K562 (cell line): ENCODE measurements around the gene TRMT1. TPM values are rescaled to one million over a fixed set of nuclear protein-coding genes. Genes with fewer than 3 reads are reported as not detected.

Experiments
- CREB1 ChIP-seq, 2 experiments: sonication (generic) in 1 of 2; formaldehyde crosslinking in 1 of 2; IDR thresholded peaks; 2 replicates each; pipeline versions ENCODE4 v1.6.1 to v1.8.0; 2012 to 2022; ENCODE audit warnings: inconsistent platforms in 1 of 2, mild to moderate bottlenecking in 1 of 2, missing genetic modification reagents in 1 of 2, moderate library complexity in 1 of 2
- CTBP1 ChIP-seq: fragments of 450-650 bp; IDR thresholded peaks from 2 replicates; pipeline ENCODE4 v1.6.1; 2016; ENCODE audit warnings: borderline replicate concordance
- GABPB1 ChIP-seq: sonication (generic); formaldehyde crosslinking; IDR thresholded peaks from 2 replicates; pipeline ENCODE4 v1.8.0; 2022; ENCODE audit warnings: mild to moderate bottlenecking, missing genetic modification reagents
- HMGN3 ChIP-seq: IDR thresholded peaks from 2 replicates; pipeline ENCODE4 v1.6.1; 2011; ENCODE audit warnings: borderline replicate concordance, low read depth, mild to moderate bottlenecking, mixed read lengths, low read length; ENCODE audit not compliant: insufficient read length; ENCODE audit errors: extremely low read depth
- RB1 ChIP-seq: fragments of 450-650 bp; IDR thresholded peaks from 2 replicates; pipeline ENCODE4 v1.6.1; 2017; ENCODE audit warnings: low read depth, mild to moderate bottlenecking
- TOE1 ChIP-seq, 2 experiments: fragments of 450-650 bp in 1 of 2; sonication (generic) in 1 of 2; formaldehyde crosslinking in 1 of 2; IDR thresholded peaks; 2 replicates each; pipeline versions ENCODE4 v1.7.1 to v1.8.0; 2016 to 2022; ENCODE audit warnings: borderline replicate concordance in 2 of 2, mild to moderate bottlenecking in 2 of 2, antibody characterized with exemption in 1 of 2, inconsistent platforms in 1 of 2, low read depth in 1 of 2, missing genetic modification reagents in 1 of 2, moderate library complexity in 1 of 2
- ZBTB7A ChIP-seq: IDR thresholded peaks from 2 replicates; pipeline ENCODE4 v1.6.1; 2011; ENCODE audit warnings: low read depth, mild to moderate bottlenecking, low read length, moderate library complexity, borderline replicate concordance; ENCODE audit not compliant: control insufficient read depth
- ZNF699 ChIP-seq: fragments of 250-450 bp; sonication (Bioruptor Pico); IDR thresholded peaks from 2 replicates; pipeline ENCODE4 v1.8.0; 2021; ENCODE audit warnings: mild to moderate bottlenecking, moderate library complexity; ENCODE audit not compliant: insufficient replicate concordance
- polyA plus RNA-seq, 8 experiments: library from polyadenylated mRNA; depleted of rRNA in 4 of 8; stranded (reverse) in 5 of 8; unstranded in 3 of 8; fragments of >200 nt; fragmentation: Nextera tagmentation in 2 of 8; fragmentation: Illumina TruSeq in 1 of 8; extraction: Ambion mirVana in 2 of 8; extraction: Trizol in 1 of 8; gene quantifications; 2 replicates each; pipeline versions ENCODE4 v1.2.1 to v1.2.3, GENCODE V29; 2011 to 2014; ENCODE audit warnings: inconsistent platforms in 1 of 8, missing spikeins in 1 of 8
- total RNA-seq, 7 experiments: library from RNA; depleted of rRNA in 6 of 7; stranded (reverse); fragments of >200 nt in 6 of 7; fragmentation: Illumina TruSeq in 2 of 7; extraction: Trizol in 2 of 7; gene quantifications; 2 replicates each; pipeline versions ENCODE4 v1.2.1 to v1.2.3, GENCODE V29; 2011 to 2021; ENCODE audit warnings: low replicate concordance in 1 of 7
- TF ChIP-seq, protein P1 (sequence below): sonication (generic); formaldehyde crosslinking; IDR thresholded peaks from 2 replicates; pipeline ENCODE4 v1.8.0; 2022; ENCODE audit warnings: missing genetic modification reagents, mild to moderate bottlenecking, borderline replicate concordance
- TF ChIP-seq, protein P2 (sequence below), 2 experiments: IDR thresholded peaks; 2 replicates each; pipeline ENCODE4 v1.6.1; 2012; ENCODE audit warnings: improper control_type of control experiment in 2 of 2, low read depth in 2 of 2, low read length in 2 of 2, borderline replicate concordance in 1 of 2
- TF ChIP-seq, protein P3 (sequence below): fragments of 450-650 bp; IDR thresholded peaks from 2 replicates; pipeline ENCODE4 v1.7.0; 2016; ENCODE audit warnings: borderline replicate concordance
- TF ChIP-seq, protein P4 (sequence below): sonication (generic); formaldehyde crosslinking; IDR thresholded peaks from 2 replicates; pipeline ENCODE4 v1.8.0; 2023; ENCODE audit warnings: mild to moderate bottlenecking, missing genetic modification reagents

Gene TRMT1
- total and polyA plus RNA-seq, 9 of the 15 experiments (the other 6 are each of a cell fraction or from before 2014, with no cell fraction given) = 5.8 to 158 (median 54.3) TPM

DNA sequence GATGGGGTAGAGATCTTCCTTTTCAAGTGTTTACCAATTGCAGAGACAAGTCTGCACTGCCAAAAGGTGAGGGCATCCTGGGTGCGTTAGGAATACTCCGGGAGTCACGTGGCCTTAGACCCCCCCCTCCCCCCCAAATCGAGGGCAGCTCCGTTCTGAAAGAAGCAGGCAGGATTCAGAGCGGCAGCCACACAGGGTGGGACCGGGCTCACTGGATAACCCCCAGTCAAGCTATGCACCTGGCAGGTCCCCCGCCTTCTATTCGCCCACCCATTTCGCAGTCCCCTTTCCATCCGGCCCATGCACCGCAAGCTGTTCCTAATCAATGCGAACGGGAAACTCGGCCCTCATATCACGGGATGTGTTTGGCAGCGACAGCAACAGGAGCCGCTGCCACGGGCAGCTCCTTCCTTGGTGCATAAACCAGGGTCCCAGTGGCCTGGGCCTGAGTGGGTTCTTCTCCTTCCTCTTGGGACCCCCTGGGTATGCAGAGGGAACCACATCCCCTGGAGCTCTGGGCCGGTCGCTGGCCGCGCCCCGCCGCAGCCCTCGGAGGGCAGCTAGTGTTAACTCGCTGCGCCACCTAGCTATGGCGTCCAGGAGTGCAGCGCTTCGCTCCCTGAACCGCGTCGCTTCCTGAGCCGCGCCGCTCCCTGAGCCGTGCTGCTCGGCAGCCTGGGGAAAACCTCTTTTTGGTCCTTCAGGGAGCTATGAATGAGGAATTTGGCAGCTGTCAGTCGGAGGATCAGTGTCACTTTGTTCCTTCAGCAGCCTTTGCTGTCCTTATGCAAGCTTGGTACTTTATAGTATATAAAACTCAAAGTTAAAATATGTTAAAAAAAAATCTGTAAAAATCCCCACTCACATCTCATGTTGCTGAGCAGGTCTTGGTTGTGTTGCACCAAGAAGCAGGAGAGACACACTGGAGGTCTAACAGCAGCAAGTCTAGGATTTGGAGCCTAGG is 55.3 kb downstream of the TRMT1 start (continued):
- TF ChIP-seq CTBP1 = peak; percentile 72
- no peak for TF ChIP-seq ZNF699 (CRISPR knock-in tag)
- TF ChIP-seq, protein P1, sequence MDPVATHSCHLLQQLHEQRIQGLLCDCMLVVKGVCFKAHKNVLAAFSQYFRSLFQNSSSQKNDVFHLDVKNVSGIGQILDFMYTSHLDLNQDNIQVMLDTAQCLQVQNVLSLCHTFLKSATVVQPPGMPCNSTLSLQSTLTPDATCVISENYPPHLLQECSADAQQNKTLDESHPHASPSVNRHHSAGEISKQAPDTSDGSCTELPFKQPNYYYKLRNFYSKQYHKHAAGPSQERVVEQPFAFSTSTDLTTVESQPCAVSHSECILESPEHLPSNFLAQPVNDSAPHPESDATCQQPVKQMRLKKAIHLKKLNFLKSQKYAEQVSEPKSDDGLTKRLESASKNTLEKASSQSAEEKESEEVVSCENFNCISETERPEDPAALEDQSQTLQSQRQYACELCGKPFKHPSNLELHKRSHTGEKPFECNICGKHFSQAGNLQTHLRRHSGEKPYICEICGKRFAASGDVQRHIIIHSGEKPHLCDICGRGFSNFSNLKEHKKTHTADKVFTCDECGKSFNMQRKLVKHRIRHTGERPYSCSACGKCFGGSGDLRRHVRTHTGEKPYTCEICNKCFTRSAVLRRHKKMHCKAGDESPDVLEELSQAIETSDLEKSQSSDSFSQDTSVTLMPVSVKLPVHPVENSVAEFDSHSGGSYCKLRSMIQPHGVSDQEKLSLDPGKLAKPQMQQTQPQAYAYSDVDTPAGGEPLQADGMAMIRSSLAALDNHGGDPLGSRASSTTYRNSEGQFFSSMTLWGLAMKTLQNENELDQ (CRISPR knock-in tag) = no peak
- TF ChIP-seq, protein P2, sequence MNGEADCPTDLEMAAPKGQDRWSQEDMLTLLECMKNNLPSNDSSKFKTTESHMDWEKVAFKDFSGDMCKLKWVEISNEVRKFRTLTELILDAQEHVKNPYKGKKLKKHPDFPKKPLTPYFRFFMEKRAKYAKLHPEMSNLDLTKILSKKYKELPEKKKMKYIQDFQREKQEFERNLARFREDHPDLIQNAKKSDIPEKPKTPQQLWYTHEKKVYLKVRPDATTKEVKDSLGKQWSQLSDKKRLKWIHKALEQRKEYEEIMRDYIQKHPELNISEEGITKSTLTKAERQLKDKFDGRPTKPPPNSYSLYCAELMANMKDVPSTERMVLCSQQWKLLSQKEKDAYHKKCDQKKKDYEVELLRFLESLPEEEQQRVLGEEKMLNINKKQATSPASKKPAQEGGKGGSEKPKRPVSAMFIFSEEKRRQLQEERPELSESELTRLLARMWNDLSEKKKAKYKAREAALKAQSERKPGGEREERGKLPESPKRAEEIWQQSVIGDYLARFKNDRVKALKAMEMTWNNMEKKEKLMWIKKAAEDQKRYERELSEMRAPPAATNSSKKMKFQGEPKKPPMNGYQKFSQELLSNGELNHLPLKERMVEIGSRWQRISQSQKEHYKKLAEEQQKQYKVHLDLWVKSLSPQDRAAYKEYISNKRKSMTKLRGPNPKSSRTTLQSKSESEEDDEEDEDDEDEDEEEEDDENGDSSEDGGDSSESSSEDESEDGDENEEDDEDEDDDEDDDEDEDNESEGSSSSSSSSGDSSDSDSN (IDR thresholded peaks at IDR 0.05; ENCODE audit: borderline replicate concordance in 1 of 2, low read depth in 2 of 2, low read length in 2 of 2) = 0 out of 4 replicates have a peak, but pooled peaks of 1 of the 2 experiments have one; percentile 59
- TF ChIP-seq TOE1 (IDR thresholded peaks at IDR 0.05; ENCODE audit: borderline replicate concordance) = peak; percentile 22; the same call in 1 of the 2 replicates
- TF ChIP-seq TOE1 (CRISPR knock-in tag; IDR thresholded peaks at IDR 0.05; ENCODE audit: borderline replicate concordance, low read depth) = 0 out of 2 replicates have a peak, but pooled peaks have one; percentile 18
- TF ChIP-seq ZBTB7A = peak; percentile 60; the same call in 1 of the 2 replicates
- TF ChIP-seq, protein P3, sequence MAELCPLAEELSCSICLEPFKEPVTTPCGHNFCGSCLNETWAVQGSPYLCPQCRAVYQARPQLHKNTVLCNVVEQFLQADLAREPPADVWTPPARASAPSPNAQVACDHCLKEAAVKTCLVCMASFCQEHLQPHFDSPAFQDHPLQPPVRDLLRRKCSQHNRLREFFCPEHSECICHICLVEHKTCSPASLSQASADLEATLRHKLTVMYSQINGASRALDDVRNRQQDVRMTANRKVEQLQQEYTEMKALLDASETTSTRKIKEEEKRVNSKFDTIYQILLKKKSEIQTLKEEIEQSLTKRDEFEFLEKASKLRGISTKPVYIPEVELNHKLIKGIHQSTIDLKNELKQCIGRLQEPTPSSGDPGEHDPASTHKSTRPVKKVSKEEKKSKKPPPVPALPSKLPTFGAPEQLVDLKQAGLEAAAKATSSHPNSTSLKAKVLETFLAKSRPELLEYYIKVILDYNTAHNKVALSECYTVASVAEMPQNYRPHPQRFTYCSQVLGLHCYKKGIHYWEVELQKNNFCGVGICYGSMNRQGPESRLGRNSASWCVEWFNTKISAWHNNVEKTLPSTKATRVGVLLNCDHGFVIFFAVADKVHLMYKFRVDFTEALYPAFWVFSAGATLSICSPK = 0 out of 2 replicates have a peak, but pooled peaks have one; percentile 37
- peak; percentile 84 for TF ChIP-seq RB1
- TF ChIP-seq GABPB1 (CRISPR knock-in tag) = peak; percentile 31; the same call in 1 of the 2 replicates
- TF ChIP-seq, protein P4, sequence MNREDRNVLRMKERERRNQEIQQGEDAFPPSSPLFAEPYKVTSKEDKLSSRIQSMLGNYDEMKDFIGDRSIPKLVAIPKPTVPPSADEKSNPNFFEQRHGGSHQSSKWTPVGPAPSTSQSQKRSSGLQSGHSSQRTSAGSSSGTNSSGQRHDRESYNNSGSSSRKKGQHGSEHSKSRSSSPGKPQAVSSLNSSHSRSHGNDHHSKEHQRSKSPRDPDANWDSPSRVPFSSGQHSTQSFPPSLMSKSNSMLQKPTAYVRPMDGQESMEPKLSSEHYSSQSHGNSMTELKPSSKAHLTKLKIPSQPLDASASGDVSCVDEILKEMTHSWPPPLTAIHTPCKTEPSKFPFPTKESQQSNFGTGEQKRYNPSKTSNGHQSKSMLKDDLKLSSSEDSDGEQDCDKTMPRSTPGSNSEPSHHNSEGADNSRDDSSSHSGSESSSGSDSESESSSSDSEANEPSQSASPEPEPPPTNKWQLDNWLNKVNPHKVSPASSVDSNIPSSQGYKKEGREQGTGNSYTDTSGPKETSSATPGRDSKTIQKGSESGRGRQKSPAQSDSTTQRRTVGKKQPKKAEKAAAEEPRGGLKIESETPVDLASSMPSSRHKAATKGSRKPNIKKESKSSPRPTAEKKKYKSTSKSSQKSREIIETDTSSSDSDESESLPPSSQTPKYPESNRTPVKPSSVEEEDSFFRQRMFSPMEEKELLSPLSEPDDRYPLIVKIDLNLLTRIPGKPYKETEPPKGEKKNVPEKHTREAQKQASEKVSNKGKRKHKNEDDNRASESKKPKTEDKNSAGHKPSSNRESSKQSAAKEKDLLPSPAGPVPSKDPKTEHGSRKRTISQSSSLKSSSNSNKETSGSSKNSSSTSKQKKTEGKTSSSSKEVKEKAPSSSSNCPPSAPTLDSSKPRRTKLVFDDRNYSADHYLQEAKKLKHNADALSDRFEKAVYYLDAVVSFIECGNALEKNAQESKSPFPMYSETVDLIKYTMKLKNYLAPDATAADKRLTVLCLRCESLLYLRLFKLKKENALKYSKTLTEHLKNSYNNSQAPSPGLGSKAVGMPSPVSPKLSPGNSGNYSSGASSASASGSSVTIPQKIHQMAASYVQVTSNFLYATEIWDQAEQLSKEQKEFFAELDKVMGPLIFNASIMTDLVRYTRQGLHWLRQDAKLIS (CRISPR knock-in tag) = 0 out of 2 replicates have a peak, but pooled peaks have one; percentile 39
- peak; percentile 68 for TF ChIP-seq HMGN3
- TF ChIP-seq CREB1 (IDR thresholded peaks at IDR 0.05) = 0 out of 2 replicates have a peak, but pooled peaks have one; percentile 18
- TF ChIP-seq CREB1 (CRISPR knock-in tag; IDR thresholded peaks at IDR 0.05) = peak; percentile 46; the same call in 1 of the 2 replicates
